K562 (cell line): ENCODE results near the gene PRPF38A. TPM values are rescaled to one million over a fixed set of nuclear protein-coding genes. Genes with fewer than 3 reads are reported as not detected.
A peak's percentile ranks its signal among the peaks of the same experiment; 100 is the strongest.

ENCODE experiments used
- ADNP ChIP-seq: fragments of 200-800 bp; sonication (Bioruptor generic); IDR thresholded peaks from 2 replicates; pipeline ENCODE4 v1.6.1; 2016; ENCODE audit warnings: missing genetic modification characterization, missing compliant biosample characterization
- CBX2 ChIP-seq: fragments of 200-600 bp; sonication (generic); IDR thresholded peaks from one replicate; pipeline ENCODE4 v1.6.1; 2012; ENCODE audit warnings: mild to moderate bottlenecking, low read length, inconsistent platforms; ENCODE audit not compliant: insufficient read depth, poor library complexity, severe bottlenecking
- CHD4 ChIP-seq: fragments of 200-600 bp; sonication (generic); IDR thresholded peaks from 3 replicates; pipeline ENCODE4 v1.6.1; 2012; ENCODE audit warnings: low read depth, mild to moderate bottlenecking, mixed read lengths, low read length, inconsistent platforms; ENCODE audit not compliant: insufficient read depth, insufficient replicate concordance, poor library complexity, severe bottlenecking
- CSDE1 ChIP-seq, 2 experiments: fragments of 450-650 bp; IDR thresholded peaks; 2 replicates each; pipeline ENCODE4 v1.6.1; 2016; ENCODE audit warnings: mild to moderate bottlenecking in 1 of 2
- E2F6 ChIP-seq, 2 experiments: IDR thresholded peaks; 2 replicates each; pipeline ENCODE4 v1.6.1; 2011; ENCODE audit warnings: borderline replicate concordance in 1 of 2, control low read depth in 1 of 2, low read depth in 1 of 2, low read length in 1 of 2, mild to moderate bottlenecking in 1 of 2, mixed read lengths in 1 of 2, moderate library complexity in 1 of 2; ENCODE audit not compliant: insufficient read depth in 1 of 2, insufficient read length in 1 of 2, poor library complexity in 1 of 2, severe bottlenecking in 1 of 2; ENCODE audit errors: extremely low read depth in 1 of 2
- HDGF ChIP-seq: fragments of 450-650 bp; IDR thresholded peaks from 2 replicates; pipeline ENCODE4 v1.6.1; 2016
- JUNB ChIP-seq: fragments of 450-650 bp; formaldehyde crosslinking; conservative IDR thresholded peaks from 2 replicates; pipeline ENCODE4 v1.4.0; 2020; ENCODE audit warnings: mild to moderate bottlenecking
- SMARCE1 ChIP-seq: fragments of 450-650 bp; IDR thresholded peaks from 2 replicates; pipeline ENCODE4 v1.7.1; 2016; ENCODE audit warnings: mild to moderate bottlenecking
- TCF7L2 ChIP-seq: fragments of 150-350 bp; IDR thresholded peaks from 2 replicates; pipeline ENCODE4 v1.6.1; 2016; ENCODE audit warnings: low read depth, mild to moderate bottlenecking, low read length, moderate library complexity
- THAP7 ChIP-seq: fragments of 250-450 bp; sonication (Bioruptor Pico); IDR thresholded peaks from 2 replicates; pipeline ENCODE4 v1.5.0; 2021
- ZNF217 ChIP-seq: sonication (generic); formaldehyde crosslinking; IDR thresholded peaks from 2 replicates; pipeline ENCODE4 v1.8.0; 2022; ENCODE audit warnings: mild to moderate bottlenecking, missing genetic modification reagents
- ZNF274 ChIP-seq: IDR thresholded peaks from 2 replicates; pipeline ENCODE4 v1.6.1; 2011; ENCODE audit warnings: low read depth, mild to moderate bottlenecking, low read length, moderate library complexity, borderline replicate concordance
- ZNF655 ChIP-seq: fragments of 250-450 bp; sonication (Bioruptor Pico); IDR thresholded peaks from 2 replicates; pipeline ENCODE4 v1.5.0; 2021
- polyA plus RNA-seq, 8 experiments: library from polyadenylated mRNA; depleted of rRNA in 4 of 8; stranded (reverse) in 5 of 8; unstranded in 3 of 8; fragments of >200 nt; fragmentation: Nextera tagmentation in 2 of 8; fragmentation: Illumina TruSeq in 1 of 8; extraction: Ambion mirVana in 2 of 8; extraction: Trizol in 1 of 8; gene quantifications; 2 replicates each; pipeline versions ENCODE4 v1.2.1 to v1.2.3, GENCODE V29; 2011 to 2014; ENCODE audit warnings: inconsistent platforms in 1 of 8, missing spikeins in 1 of 8
- total RNA-seq, 7 experiments: library from RNA; depleted of rRNA in 6 of 7; stranded (reverse); fragments of >200 nt in 6 of 7; fragmentation: Illumina TruSeq in 2 of 7; extraction: Trizol in 2 of 7; gene quantifications; 2 replicates each; pipeline versions ENCODE4 v1.2.1 to v1.2.3, GENCODE V29; 2011 to 2021; ENCODE audit warnings: low replicate concordance in 1 of 7
- TF ChIP-seq, protein P1 (sequence below): sonication (generic); IDR thresholded peaks from 2 replicates; pipeline ENCODE4 v1.6.1; 2016
- TF ChIP-seq, protein P2 (sequence below), 2 experiments: fragments of 450-650 bp; formaldehyde crosslinking in 1 of 2; IDR thresholded peaks; 2 replicates each; pipeline versions ENCODE4 v1.4.0 to v1.6.1; 2014 to 2020; ENCODE audit warnings: mild to moderate bottlenecking in 2 of 2, borderline replicate concordance in 1 of 2, low read depth in 1 of 2

PRPF38A gene
- total and polyA plus RNA-seq, 9 of the 15 experiments (the other 6 are each of a cell fraction or from before 2014, with no cell fraction given), result 53.6 to 198 (median 89.2) TPM

DNA sequence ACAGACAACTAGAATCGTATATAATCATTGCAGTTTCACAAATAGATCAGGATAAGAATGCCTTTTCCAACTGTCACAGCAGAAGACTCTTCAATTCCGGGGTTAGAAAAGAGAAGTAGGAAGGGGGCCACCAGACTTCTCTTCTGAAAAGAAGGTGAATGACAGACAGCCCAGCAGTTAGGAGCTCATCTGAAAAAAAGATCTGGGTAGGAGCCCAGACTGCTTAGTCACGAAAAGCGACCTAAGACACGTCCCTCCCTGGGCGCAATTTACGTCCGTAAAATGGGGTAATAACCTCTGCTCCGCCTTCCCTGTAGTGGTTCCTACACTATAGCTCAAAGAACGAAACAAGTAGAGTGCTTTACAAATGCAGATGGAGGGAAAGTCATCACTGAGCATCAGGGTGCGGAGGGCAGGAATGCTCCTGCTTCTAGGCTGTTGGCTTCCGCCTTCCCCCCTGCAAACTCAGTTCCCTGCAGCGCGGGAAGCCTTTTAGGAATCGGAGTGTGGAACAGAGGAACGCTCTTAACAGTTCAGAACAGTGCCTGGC, 761 bp upstream of the PRPF38A start (continued):
- no peak for TF ChIP-seq JUNB (CRISPR knock-in tag)
- TF ChIP-seq CSDE1 (IDR thresholded peaks at IDR 0.05), result no peak
- no peak for TF ChIP-seq ZNF274
- no peak for TF ChIP-seq ZNF217 (CRISPR knock-in tag)
- TF ChIP-seq, protein P1, sequence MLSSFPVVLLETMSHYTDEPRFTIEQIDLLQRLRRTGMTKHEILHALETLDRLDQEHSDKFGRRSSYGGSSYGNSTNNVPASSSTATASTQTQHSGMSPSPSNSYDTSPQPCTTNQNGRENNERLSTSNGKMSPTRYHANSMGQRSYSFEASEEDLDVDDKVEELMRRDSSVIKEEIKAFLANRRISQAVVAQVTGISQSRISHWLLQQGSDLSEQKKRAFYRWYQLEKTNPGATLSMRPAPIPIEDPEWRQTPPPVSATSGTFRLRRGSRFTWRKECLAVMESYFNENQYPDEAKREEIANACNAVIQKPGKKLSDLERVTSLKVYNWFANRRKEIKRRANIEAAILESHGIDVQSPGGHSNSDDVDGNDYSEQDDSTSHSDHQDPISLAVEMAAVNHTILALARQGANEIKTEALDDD, result no peak
- TF ChIP-seq ZNF655 (CRISPR knock-in tag), result no peak
- TF ChIP-seq CBX2, result no peak
- TF ChIP-seq THAP7 (CRISPR knock-in tag), result no peak
- no peak for TF ChIP-seq E2F6 (IDR thresholded peaks at IDR 0.05; ENCODE audit: borderline replicate concordance in 1 of 2, extremely low read depth in 1 of 2, insufficient read depth in 1 of 2, insufficient read length in 1 of 2, low read depth in 1 of 2, low read length in 1 of 2, poor library complexity in 1 of 2, severe bottlenecking in 1 of 2)
- no peak for TF ChIP-seq CHD4
- no peak for TF ChIP-seq TCF7L2
- 0 out of 2 replicates have a peak, but pooled peaks have one; percentile 63 for TF ChIP-seq SMARCE1
- TF ChIP-seq, protein P2, sequence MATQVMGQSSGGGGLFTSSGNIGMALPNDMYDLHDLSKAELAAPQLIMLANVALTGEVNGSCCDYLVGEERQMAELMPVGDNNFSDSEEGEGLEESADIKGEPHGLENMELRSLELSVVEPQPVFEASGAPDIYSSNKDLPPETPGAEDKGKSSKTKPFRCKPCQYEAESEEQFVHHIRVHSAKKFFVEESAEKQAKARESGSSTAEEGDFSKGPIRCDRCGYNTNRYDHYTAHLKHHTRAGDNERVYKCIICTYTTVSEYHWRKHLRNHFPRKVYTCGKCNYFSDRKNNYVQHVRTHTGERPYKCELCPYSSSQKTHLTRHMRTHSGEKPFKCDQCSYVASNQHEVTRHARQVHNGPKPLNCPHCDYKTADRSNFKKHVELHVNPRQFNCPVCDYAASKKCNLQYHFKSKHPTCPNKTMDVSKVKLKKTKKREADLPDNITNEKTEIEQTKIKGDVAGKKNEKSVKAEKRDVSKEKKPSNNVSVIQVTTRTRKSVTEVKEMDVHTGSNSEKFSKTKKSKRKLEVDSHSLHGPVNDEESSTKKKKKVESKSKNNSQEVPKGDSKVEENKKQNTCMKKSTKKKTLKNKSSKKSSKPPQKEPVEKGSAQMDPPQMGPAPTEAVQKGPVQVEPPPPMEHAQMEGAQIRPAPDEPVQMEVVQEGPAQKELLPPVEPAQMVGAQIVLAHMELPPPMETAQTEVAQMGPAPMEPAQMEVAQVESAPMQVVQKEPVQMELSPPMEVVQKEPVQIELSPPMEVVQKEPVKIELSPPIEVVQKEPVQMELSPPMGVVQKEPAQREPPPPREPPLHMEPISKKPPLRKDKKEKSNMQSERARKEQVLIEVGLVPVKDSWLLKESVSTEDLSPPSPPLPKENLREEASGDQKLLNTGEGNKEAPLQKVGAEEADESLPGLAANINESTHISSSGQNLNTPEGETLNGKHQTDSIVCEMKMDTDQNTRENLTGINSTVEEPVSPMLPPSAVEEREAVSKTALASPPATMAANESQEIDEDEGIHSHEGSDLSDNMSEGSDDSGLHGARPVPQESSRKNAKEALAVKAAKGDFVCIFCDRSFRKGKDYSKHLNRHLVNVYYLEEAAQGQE (IDR thresholded peaks at IDR 0.05; ENCODE audit: borderline replicate concordance), result no peak
- TF ChIP-seq, protein P2 (CRISPR knock-in tag; IDR thresholded peaks at IDR 0.05; ENCODE audit: low read depth), result no peak
- no peak for TF ChIP-seq ADNP (tag)
- no peak for TF ChIP-seq HDGF
